BLaER1 (cell line): ENCODE data around the gene CCDC85A.

Experiments
- H3K27ac ChIP-seq: shearing (Covaris generic); formaldehyde crosslinking; 2 replicates; pipeline ENCODE4 v1.8.1; 2022
- H3K27me3 ChIP-seq: shearing (Covaris generic); formaldehyde crosslinking; 2 replicates; pipeline ENCODE4 v1.8.1; 2022
- H3K36me3 ChIP-seq: shearing (Covaris generic); formaldehyde crosslinking; 2 replicates; pipeline ENCODE4 v1.8.1; 2022
- H3K4me1 ChIP-seq: shearing (Covaris generic); formaldehyde crosslinking; 2 replicates; pipeline ENCODE4 v1.8.1; 2022
- H3K4me2 ChIP-seq: shearing (Covaris generic); formaldehyde crosslinking; 2 replicates; pipeline ENCODE4 v1.8.1; 2022
- H3K4me3 ChIP-seq: shearing (Covaris generic); formaldehyde crosslinking; 2 replicates; pipeline ENCODE4 v1.8.1; 2022
- H3K9ac ChIP-seq: shearing (Covaris generic); formaldehyde crosslinking; 2 replicates; pipeline ENCODE4 v1.8.1; 2022
- H3K9me3 ChIP-seq: shearing (Covaris generic); formaldehyde crosslinking; 2 replicates; pipeline ENCODE4 v1.8.1; 2022
- H4K20me1 ChIP-seq: shearing (Covaris generic); formaldehyde crosslinking; 2 replicates; pipeline ENCODE4 v1.8.1; 2022
- Cebpa-rat ChIP-seq: shearing (Covaris generic); IDR thresholded peaks from 2 replicates; pipeline ENCODE4 v1.8.1; 2022

CCDC85A gene

DNA sequence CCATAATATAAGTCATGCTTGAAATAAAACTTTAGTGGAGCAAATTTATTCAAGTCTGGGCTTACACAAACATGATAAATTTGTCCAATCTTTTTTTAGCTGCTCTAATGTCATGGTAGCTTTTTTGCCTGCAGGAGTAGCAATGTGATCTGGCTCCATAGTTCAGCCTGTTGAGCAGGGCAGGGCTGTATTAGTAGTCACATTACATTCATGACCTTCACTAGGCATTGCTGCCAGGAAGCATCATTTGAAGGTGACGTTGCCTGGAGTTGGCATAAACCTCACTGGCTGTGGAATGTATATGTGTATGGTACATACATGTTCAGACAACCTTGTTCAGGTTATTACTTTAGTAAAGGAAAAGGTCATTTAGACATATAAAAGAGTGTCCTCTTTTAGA is 76.6 kb downstream of the CCDC85A start:
- H3K9me3 ChIP-seq, result no peaks in the 10 kb centered on the region
- no peak for TF ChIP-seq Cebpa-rat
- H3K27me3 ChIP-seq, result no peaks in the 10 kb centered on the region
- H4K20me1 ChIP-seq, result no peaks in the 10 kb centered on the region
- H3K4me2 ChIP-seq, result no peak overlapping the region
- H3K4me3 ChIP-seq, result no peak overlapping the region
- H3K9ac ChIP-seq, result no peak overlapping the region
- H3K36me3 ChIP-seq, result no peaks in the 10 kb centered on the region
- H3K4me1 ChIP-seq, result no peaks in the 10 kb centered on the region
- H3K27ac ChIP-seq, result no peak overlapping the region

DNA sequence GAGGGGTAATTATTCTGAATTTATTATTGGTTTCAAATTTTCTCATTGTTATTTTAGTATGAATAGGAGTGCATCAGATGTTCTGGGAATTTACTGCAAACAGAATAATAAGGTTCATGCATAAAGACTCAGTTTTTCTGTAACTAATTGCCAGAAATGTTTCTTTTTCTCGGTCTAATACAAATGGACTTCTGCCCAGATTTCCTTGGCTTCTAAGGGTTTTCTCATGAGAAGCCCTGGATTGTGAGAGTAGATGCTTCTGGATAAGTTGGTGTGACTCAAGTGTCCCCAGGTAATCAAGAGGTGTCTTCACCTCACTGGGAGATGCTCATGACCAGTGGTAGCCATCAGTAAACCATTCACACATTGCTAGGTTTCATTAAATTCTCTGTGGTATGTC is 78.5 kb downstream of the CCDC85A start:
- no peak overlapping the region for H3K9ac ChIP-seq
- no peaks in the 10 kb centered on the region for H4K20me1 ChIP-seq

DNA sequence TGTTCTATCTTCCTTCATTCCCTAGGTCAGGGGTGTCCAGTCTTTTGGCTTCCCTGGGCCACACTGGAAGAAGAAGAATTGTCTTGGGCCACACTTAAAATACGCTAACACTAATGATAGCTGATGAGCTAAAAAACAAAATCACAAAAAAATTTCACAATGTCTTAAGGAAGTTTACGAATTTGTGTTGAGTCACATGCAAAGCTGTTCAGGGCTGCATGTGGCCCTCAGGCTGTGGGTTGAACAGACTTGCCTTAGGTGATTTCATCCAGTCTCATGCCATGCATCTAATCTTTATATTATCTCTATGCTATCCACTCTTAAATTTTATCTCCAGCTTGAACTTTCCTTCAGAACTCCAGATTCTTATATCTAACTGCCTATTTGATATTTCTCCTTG is 80.1 kb downstream of the CCDC85A start:
- TF ChIP-seq Cebpa-rat, result no peak

More for the DNA sequence above, 78.5 kb downstream of the CCDC85A start:
- Histone ChIP-seq H3K4me1 (no peaks in the 10 kb centered on the region), H3K4me3 (no peak overlapping the region), H3K27me3 (no peaks in the 10 kb centered on the region), H3K36me3 (no peaks in the 10 kb centered on the region), H3K27ac (no peak overlapping the region), H3K9me3 (no peaks in the 10 kb centered on the region), H3K4me2 (no peak overlapping the region)
- no peak for TF ChIP-seq Cebpa-rat

DNA sequence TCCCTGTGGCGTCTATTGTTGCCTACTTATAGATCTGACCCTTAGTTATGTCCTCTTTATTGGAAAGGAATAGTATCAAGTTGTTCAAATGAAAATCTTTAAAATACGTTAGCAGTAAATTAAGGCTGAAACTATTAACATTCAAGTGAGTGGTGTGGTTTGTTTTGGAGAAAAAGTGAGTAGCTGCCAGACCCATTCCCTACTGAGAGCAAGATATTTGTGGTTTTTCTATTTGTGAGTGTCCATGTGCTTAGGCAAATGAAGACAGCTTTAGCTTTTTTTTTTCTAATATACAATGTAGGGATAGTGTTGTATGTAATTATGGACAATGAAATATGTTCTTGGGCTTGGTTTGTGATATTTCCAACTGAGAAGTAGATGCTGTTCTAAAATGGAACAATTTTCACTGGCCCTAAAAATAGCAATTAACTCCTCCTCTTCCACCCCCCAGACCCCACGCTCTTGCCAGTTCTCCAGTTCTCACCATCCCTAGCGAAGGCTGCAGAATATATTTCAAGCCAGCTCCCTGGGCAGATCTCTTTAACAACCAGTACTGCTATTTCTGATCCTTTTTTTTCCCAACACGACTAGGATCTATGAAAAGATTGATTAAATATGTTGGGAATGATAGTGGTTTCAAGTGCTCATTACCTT is 83.1 kb downstream of the CCDC85A start:
- H3K27ac ChIP-seq, result no peak overlapping the region
- no peaks in the 10 kb centered on the region for H3K9me3 ChIP-seq
- no peak for TF ChIP-seq Cebpa-rat
- H3K4me3 ChIP-seq, result no peak overlapping the region
- H3K27me3 ChIP-seq, result no peaks in the 10 kb centered on the region
- no peaks in the 10 kb centered on the region for H4K20me1 ChIP-seq
- H3K4me1 ChIP-seq, result no peaks in the 10 kb centered on the region
- H3K4me2 ChIP-seq, result no peak overlapping the region
- H3K9ac ChIP-seq, result no peak overlapping the region
- no peaks in the 10 kb centered on the region for H3K36me3 ChIP-seq

More for the DNA sequence above, 80.1 kb downstream of the CCDC85A start:
- H3K4me1 ChIP-seq, result no peaks in the 10 kb centered on the region
- H3K36me3 ChIP-seq, result no peaks in the 10 kb centered on the region
- H3K27me3 ChIP-seq, result no peaks in the 10 kb centered on the region
- no peaks in the 10 kb centered on the region for H4K20me1 ChIP-seq
- H3K4me3 ChIP-seq, result no peak overlapping the region
- H3K4me2 ChIP-seq, result no peak overlapping the region
- no peak overlapping the region for H3K27ac ChIP-seq
- no peaks in the 10 kb centered on the region for H3K9me3 ChIP-seq
- H3K9ac ChIP-seq, result no peak overlapping the region

DNA sequence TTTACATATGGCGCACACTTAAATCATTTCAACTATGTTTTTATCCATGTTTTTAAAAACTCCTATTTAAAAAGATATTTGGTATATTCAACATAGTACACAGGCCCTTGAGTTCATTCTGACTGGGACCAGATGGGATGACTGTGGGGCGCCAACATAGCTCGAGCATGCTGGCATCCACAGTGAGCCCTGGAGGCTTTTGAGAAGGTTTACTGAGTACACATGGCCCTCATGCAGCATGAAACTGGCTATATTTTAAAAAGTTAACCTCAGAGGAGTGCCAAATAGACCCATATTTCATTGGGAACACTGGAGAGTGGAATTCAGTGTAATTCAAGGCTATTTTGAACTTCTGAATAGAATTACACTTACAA is 83.6 kb downstream of the CCDC85A start:
- Histone ChIP-seq H3K36me3 (no peaks in the 10 kb centered on the region), H3K4me1 (no peaks in the 10 kb centered on the region), H3K27ac (no peak overlapping the region), H3K27me3 (no peaks in the 10 kb centered on the region), H4K20me1 (no peaks in the 10 kb centered on the region), H3K9me3 (no peaks in the 10 kb centered on the region), H3K9ac (no peak overlapping the region), H3K4me3 (no peak overlapping the region), H3K4me2 (no peak overlapping the region)
- TF ChIP-seq Cebpa-rat, result no peak

DNA sequence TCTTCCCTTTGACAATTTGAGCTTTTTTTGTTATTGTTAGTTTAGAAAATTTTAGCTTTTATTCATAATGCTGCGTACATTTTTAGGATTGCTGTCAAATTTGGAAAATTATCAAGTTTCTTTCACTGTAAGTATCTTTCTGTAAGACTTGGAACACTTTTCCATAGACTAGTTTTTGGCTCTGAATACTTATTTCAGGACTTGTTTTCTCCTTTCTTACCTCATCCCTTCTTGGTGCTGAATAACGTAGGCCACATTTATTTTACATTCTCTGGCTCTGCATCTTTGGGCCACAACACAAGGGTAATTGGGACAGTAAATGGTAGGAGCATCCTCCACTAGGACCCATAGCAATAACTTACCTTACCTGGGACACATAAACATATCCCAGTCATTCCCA is 85.1 kb downstream of the CCDC85A start:
- Histone ChIP-seq H3K36me3 (no peaks in the 10 kb centered on the region), H4K20me1 (no peaks in the 10 kb centered on the region), H3K4me1 (no peaks in the 10 kb centered on the region), H3K27ac (no peak overlapping the region), H3K9me3 (no peaks in the 10 kb centered on the region), H3K4me3 (no peak overlapping the region), H3K9ac (no peak overlapping the region), H3K27me3 (no peaks in the 10 kb centered on the region), H3K4me2 (no peak overlapping the region)
- no peak for TF ChIP-seq Cebpa-rat

DNA sequence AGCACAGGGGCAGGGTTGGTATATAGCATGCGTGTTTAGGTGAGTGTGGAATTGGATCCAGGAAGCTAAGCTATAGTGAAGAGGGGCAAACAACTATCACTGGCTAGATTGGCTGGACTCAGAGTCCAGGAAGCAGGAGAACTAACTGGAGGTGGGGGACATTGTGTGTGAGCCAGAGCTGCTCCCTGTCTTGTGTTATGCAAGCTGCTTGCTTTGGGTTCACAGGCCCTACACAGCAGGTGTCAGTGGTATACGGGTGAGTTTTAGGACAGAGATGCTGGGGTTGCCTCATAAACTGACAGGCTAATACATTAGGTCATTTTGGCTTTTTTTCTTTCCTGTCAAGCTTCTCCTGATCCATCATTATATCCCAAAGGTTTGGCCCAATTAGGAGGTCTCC is 87.5 kb downstream of the CCDC85A start:
- H3K4me1 ChIP-seq, result no peaks in the 10 kb centered on the region
- H4K20me1 ChIP-seq, result no peaks in the 10 kb centered on the region
- TF ChIP-seq Cebpa-rat, result no peak
- no peak overlapping the region for H3K4me3 ChIP-seq
- H3K36me3 ChIP-seq, result no peaks in the 10 kb centered on the region
- no peak overlapping the region for H3K27ac ChIP-seq
- H3K27me3 ChIP-seq, result no peaks in the 10 kb centered on the region
- no peaks in the 10 kb centered on the region for H3K9me3 ChIP-seq
- H3K9ac ChIP-seq, result no peak overlapping the region
- H3K4me2 ChIP-seq, result no peak overlapping the region

DNA sequence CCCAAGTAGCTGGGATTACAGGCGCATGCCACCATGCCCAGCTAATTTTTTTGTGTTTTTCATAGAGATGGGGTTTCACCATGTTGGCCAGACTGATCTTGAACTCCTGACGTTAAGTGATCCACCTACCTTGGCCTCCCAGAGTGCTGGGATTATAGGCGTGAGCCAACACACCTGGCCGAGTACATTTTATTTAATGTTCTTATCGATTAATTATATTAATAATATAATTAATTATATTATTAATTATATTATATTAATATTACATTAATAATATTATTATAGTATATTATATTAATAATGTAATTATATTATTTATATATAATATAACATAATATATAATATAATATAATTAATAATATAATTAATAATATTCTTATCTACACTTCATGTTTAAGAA is 101.4 kb downstream of the CCDC85A start:
- Histone ChIP-seq H3K27me3 (no peaks in the 10 kb centered on the region), H3K27ac (no peak overlapping the region), H3K36me3 (no peaks in the 10 kb centered on the region), H3K9ac (no peak overlapping the region), H3K4me1 (no peaks in the 10 kb centered on the region), H3K4me3 (no peak overlapping the region), H4K20me1 (no peaks in the 10 kb centered on the region), H3K4me2 (no peak overlapping the region), H3K9me3 (no peaks in the 10 kb centered on the region)
- no peak for TF ChIP-seq Cebpa-rat

DNA sequence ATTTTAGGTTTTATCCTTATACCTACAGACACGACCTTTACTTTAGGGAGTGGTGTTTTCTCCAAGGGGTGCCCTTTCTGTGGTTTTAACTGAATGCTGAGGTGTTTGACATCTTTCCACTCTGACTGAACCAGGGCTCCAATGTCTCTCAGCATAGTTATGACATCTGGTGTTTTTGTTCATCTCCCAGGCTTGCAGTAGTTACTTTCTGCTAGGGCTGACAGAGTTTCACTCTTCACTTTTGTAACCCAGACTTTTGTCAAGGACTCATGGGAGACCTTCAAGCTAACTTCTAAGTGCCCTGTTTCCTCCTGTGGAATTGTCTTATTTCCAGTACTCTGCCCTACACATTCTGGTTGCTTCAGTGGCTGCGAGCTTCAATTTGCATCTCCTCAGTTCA is 103.1 kb downstream of the CCDC85A start:
- Histone ChIP-seq H3K9me3 (no peaks in the 10 kb centered on the region), H4K20me1 (no peaks in the 10 kb centered on the region), H3K9ac (no peak overlapping the region), H3K27ac (no peak overlapping the region), H3K4me3 (no peak overlapping the region), H3K4me2 (no peak overlapping the region), H3K27me3 (no peaks in the 10 kb centered on the region), H3K36me3 (no peaks in the 10 kb centered on the region), H3K4me1 (no peaks in the 10 kb centered on the region)
- TF ChIP-seq Cebpa-rat, result no peak

DNA sequence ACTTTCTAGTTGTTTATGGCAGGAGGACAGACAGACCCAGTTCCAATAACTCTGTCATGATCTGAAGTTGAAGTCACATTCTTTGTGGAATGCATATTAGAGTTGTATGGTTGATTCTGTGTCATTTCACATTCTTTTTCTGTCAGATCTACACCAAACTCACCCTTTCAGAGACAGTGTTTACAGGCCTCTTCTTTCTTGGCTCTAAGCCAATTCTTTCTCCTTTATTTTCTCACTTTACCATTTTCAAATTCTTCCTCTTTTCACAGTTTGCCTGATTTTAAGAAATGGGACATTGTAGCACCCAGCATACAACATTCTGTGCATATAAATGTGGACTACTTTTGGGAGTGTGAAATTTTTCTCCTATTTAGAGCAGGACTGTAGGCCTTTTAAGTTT is 103.7 kb downstream of the CCDC85A start:
- no peak for TF ChIP-seq Cebpa-rat
- H3K4me1 ChIP-seq, result no peaks in the 10 kb centered on the region
- H3K4me2 ChIP-seq, result no peak overlapping the region
- H4K20me1 ChIP-seq, result no peaks in the 10 kb centered on the region
- H3K27ac ChIP-seq, result no peak overlapping the region
- no peaks in the 10 kb centered on the region for H3K9me3 ChIP-seq
- H3K9ac ChIP-seq, result no peak overlapping the region
- no peaks in the 10 kb centered on the region for H3K36me3 ChIP-seq
- no peak overlapping the region for H3K4me3 ChIP-seq
- H3K27me3 ChIP-seq, result no peaks in the 10 kb centered on the region

DNA sequence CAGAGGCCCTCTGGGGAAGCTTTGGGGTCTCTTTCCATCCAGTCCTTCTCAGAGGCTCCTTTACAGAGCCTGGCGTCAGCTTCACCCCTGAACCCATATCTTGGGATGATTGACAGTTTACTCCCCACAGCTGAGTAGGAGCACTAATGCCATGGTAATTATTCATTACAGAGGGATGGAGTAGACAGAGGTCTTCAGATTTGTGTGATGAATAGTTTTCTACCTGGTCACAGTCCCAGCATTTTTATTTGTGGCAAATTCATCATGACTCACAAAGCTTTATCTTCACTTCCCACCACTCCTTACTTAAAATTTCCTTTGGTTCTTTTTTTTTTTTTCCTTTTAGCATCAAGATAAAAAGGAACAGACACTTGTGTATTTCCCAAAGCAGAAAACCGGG is 104.2 kb downstream of the CCDC85A start:
- Histone ChIP-seq H3K36me3 (no peaks in the 10 kb centered on the region), H3K27ac (no peak overlapping the region), H3K4me3 (no peak overlapping the region), H3K9me3 (no peaks in the 10 kb centered on the region), H3K27me3 (no peaks in the 10 kb centered on the region), H3K9ac (no peak overlapping the region), H4K20me1 (no peaks in the 10 kb centered on the region), H3K4me2 (no peak overlapping the region), H3K4me1 (no peaks in the 10 kb centered on the region)
- TF ChIP-seq Cebpa-rat, result no peak
